ENCODE data around the gene CNTNAP2. TPM values are rescaled to one million over a fixed set of nuclear protein-coding genes. Genes with fewer than 3 reads are reported as not detected.

Gene CNTNAP2
- total RNA-seq, 6 experiments from 2014 or later, result 1.8 to 8.1 (median 3.9) TPM

- Histone ChIP-seq H3K9me3 (no peaks in the 10 kb centered on the region), H3K4me1 (no peaks in the 10 kb centered on the region), H3K27me3 (no peaks in the 10 kb centered on the region), H3K27ac (no peak overlapping the region), H3K36me3 (no peaks in the 10 kb centered on the region), H3K4me3 (no peak overlapping the region)
- intact Hi-C loops (cut with DNase I), result no loop called here
- no peak for DNase-seq
- 50% methylated on average over 5 of the region's 5 CpGs for WGBS (ENCODE audit: insufficient coverage, low coverage, low lambda C conversion rate, missing lambda C conversion rate)
- TF ChIP-seq POLR2A (IDR thresholded peaks at IDR 0.05) (no peak), CTCF (IDR thresholded peaks at IDR 0.05) (no peak)
- ATAC-seq, result no peak
Observed at GRCh38 chr7:146991596-146991995, 875.0 kb downstream of the CNTNAP2 start.

DNA sequence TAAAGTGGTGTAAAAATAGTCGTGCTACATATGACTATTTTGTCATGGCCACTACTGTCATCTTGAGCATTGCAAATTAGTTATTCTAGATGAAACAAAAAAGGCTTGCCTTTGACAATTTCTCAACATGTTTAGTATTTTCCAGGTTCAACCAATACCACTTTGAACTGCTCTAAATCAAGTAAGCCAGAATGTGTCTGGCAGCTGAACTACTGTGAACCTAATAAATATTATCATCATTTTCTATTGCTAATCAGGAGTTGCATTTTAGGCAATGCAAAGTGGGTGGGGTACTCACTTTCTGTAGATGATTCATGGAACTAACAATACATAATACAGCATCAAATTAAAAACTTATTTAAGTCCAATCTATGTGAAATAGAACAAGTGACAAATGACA is 877.2 kb downstream of the CNTNAP2 start:
- Histone ChIP-seq H3K9me3 (no peaks in the 10 kb centered on the region), H3K36me3 (no peaks in the 10 kb centered on the region), H3K4me3 (no peak overlapping the region), H3K4me1 (no peaks in the 10 kb centered on the region), H3K27me3 (no peaks in the 10 kb centered on the region), H3K27ac (no peak overlapping the region)
- 19% methylated on average over 1 of the region's 1 CpG for WGBS (ENCODE audit: insufficient coverage, low coverage, low lambda C conversion rate, missing lambda C conversion rate)
- intact Hi-C loops (cut with DNase I), result no loop called here
- ATAC-seq, result no peak
- TF ChIP-seq POLR2A (IDR thresholded peaks at IDR 0.05) (no peak), CTCF (IDR thresholded peaks at IDR 0.05) (no peak)
- DNase-seq, result no peak

- no peak for DNase-seq
Observed at GRCh38 chr7:147008530-147008929, 891.9 kb downstream of the CNTNAP2 start.

DNA sequence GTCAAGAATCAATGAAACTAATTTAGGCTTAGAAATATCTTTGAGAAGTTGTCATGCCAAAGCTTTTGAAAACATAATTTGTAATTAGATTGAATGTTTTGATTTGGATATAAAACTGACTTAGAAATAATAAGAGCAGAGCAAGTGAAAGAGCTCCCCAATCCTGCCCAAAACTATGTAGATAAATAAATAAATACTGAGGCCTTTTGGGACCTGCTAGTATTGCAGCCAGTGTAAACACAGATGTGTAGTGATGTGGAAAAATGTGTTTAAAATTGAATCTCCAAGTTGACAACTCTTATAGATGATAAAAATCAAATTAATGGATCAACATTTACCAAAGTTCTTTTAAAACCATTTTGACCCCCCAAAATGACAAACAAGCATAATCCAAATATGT is 896.1 kb downstream of the CNTNAP2 start:
- ATAC-seq, result no peak
- no peak for TF ChIP-seq POLR2A (IDR thresholded peaks at IDR 0.05)
- TF ChIP-seq CTCF (IDR thresholded peaks at IDR 0.05), result no peak
- Histone ChIP-seq H3K4me1 (no peaks in the 10 kb centered on the region), H3K27ac (no peak overlapping the region), H3K36me3 (no peaks in the 10 kb centered on the region), H3K4me3 (no peak overlapping the region), H3K27me3 (no peaks in the 10 kb centered on the region), H3K9me3 (no peaks in the 10 kb centered on the region)
- intact Hi-C loops (cut with DNase I), result no loop called here
- DNase-seq, result no peak

More at GRCh38 chr7:147008530-147008929, 891.9 kb downstream of the CNTNAP2 start:
- 50% methylated on average over 6 of the region's 6 CpGs for WGBS (ENCODE audit: insufficient coverage, low coverage, low lambda C conversion rate, missing lambda C conversion rate)
- Histone ChIP-seq H3K9me3 (no peaks in the 10 kb centered on the region), H3K4me1 (no peaks in the 10 kb centered on the region), H3K36me3 (no peaks in the 10 kb centered on the region), H3K27me3 (no peaks in the 10 kb centered on the region), H3K4me3 (no peak overlapping the region), H3K27ac (no peak overlapping the region)
- TF ChIP-seq CTCF (IDR thresholded peaks at IDR 0.05), result no peak
- intact Hi-C loops (cut with DNase I), result no loop called here
- no peak for ATAC-seq

GRCh38 chr7:147013825-147014224 is 897.2 kb downstream of the CNTNAP2 start:
- no peaks in the 10 kb centered on the region for H3K9me3 ChIP-seq
- H3K27me3 ChIP-seq, result no peaks in the 10 kb centered on the region
- intact Hi-C loops (cut with DNase I), result no loop called here
- TF ChIP-seq CTCF (IDR thresholded peaks at IDR 0.05) (no peak), POLR2A (IDR thresholded peaks at IDR 0.05) (no peak)
- no peaks in the 10 kb centered on the region for H3K36me3 ChIP-seq
- ATAC-seq (no peak), DNase-seq (no peak)
- H3K4me3 ChIP-seq, result no peak overlapping the region
- 70% methylated on average over 2 of the region's 2 CpGs for WGBS (ENCODE audit: insufficient coverage, low coverage, low lambda C conversion rate, missing lambda C conversion rate)
- H3K4me1 ChIP-seq, result no peaks in the 10 kb centered on the region
- H3K27ac ChIP-seq, result no peak overlapping the region
